H7 (cell line): ENCODE measurements around the gene M6PR. TPM values are rescaled to one million over a fixed set of nuclear protein-coding genes. Genes with fewer than 3 reads are reported as not detected.

Source experiments
- DNase-seq: peaks from one replicate; pipeline ENCODE4 v3.0.0; 2012
- H3K27me3 ChIP-seq: 2 replicates; pipeline ENCODE4 v1.6.0; 2011; ENCODE audit warnings: mild to moderate bottlenecking, low read length; ENCODE audit not compliant: control insufficient read depth, insufficient read depth
- H3K36me3 ChIP-seq: replicated peaks from 2 replicates; pipeline ENCODE4 v1.5.1; 2011; ENCODE audit warnings: low read length; ENCODE audit not compliant: control insufficient read depth, insufficient read depth
- H3K4me3 ChIP-seq: 2 replicates; pipeline ENCODE4 v1.5.1; 2011; ENCODE audit warnings: low read depth, mild to moderate bottlenecking, control low read depth, low read length, moderate library complexity; ENCODE audit not compliant: insufficient read depth
- total RNA-seq: library from RNA; depleted of rRNA; stranded (reverse); fragments of >200 nt; shearing (Covaris generic); gene quantifications from 2 replicates; pipeline ENCODE4 v1.2.3, GENCODE V29; 2014

Gene M6PR
- total RNA-seq, 1 experiment from 2014 or later = 182 TPM

- H3K4me3 ChIP-seq = no peak overlapping the region
- H3K36me3 ChIP-seq = no peaks in the 10 kb centered on the region
- no peaks in the 10 kb centered on the region for H3K27me3 ChIP-seq
- no peak for DNase-seq
Observed at GRCh38 chr12:8960176-8960575, 10.7 kb upstream of the M6PR start.

GRCh38 chr12:8958066-8958465, 8.6 kb upstream of the M6PR start:
- Histone ChIP-seq H3K36me3 (no peaks in the 10 kb centered on the region), H3K27me3 (no peaks in the 10 kb centered on the region), H3K4me3 (no peak overlapping the region)
- DNase-seq = no peak

- Histone ChIP-seq H3K27me3 (no peaks in the 10 kb centered on the region), H3K36me3 (no peaks in the 10 kb centered on the region), H3K4me3 (no peak overlapping the region)
- DNase-seq = no peak
Observed at GRCh38 chr12:8957561-8957960, 8.1 kb upstream of the M6PR start.

- DNase-seq = no peak
- no peak overlapping the region for H3K4me3 ChIP-seq
- H3K36me3 ChIP-seq = no peaks in the 10 kb centered on the region
- no peaks in the 10 kb centered on the region for H3K27me3 ChIP-seq
Observed at GRCh38 chr12:8956772-8957171, 7.3 kb upstream of the M6PR start.

GRCh38 chr12:8956073-8956472, 6.6 kb upstream of the M6PR start:
- H3K4me3 ChIP-seq = no peak overlapping the region
- H3K27me3 ChIP-seq = no peaks in the 10 kb centered on the region
- H3K36me3 ChIP-seq = no peaks in the 10 kb centered on the region
- DNase-seq = no peak

GRCh38 chr12:8953773-8954402, 4.4 kb upstream of the M6PR start:
- Histone ChIP-seq H3K4me3 (no peak overlapping the region), H3K36me3 (no peaks in the 10 kb centered on the region), H3K27me3 (no peaks in the 10 kb centered on the region)
- DNase-seq = no peak

GRCh38 chr12:8951744-8952143, 2.3 kb upstream of the M6PR start:
- H3K36me3 ChIP-seq = no peaks in the 10 kb centered on the region; the same call in 1 of the 2 replicates

GRCh38 chr12:8950702-8951478, 1.4 kb upstream of the M6PR start:
- H3K36me3 ChIP-seq = no peaks in the 10 kb centered on the region; the same call in 1 of the 2 replicates
- peak overlapping the region; percentile 74 for H3K4me3 ChIP-seq
- DNase-seq = no peak
- no peaks in the 10 kb centered on the region for H3K27me3 ChIP-seq

More at GRCh38 chr12:8951744-8952143, 2.3 kb upstream of the M6PR start:
- Histone ChIP-seq H3K27me3 (no peaks in the 10 kb centered on the region), H3K4me3 (no peak overlapping the region)
- DNase-seq = no peak

GRCh38 chr12:8950221-8950527, 729 bp upstream of the M6PR start:
- Histone ChIP-seq H3K4me3 (peak overlapping the region; percentile 74), H3K27me3 (no peaks in the 10 kb centered on the region), H3K36me3 (peaks cover 2% of the 10 kb centered on the region)
- no peak for DNase-seq

- H3K27me3 ChIP-seq = no peaks in the 10 kb centered on the region
- peak; percentile 31 for DNase-seq
- H3K4me3 ChIP-seq = peak overlapping the region; percentile 74
- H3K36me3 ChIP-seq = peaks cover 6% of the 10 kb centered on the region
Observed at GRCh38 chr12:8948701-8949341, 624 bp downstream of the M6PR start.

GRCh38 chr12:8947737-8948136, 1.7 kb downstream of the M6PR start:
- no peak for DNase-seq
- Histone ChIP-seq H3K36me3 (peaks cover 11% of the 10 kb centered on the region), H3K4me3 (no peak overlapping the region), H3K27me3 (no peaks in the 10 kb centered on the region)

GRCh38 chr12:8946733-8947132, 2.7 kb downstream of the M6PR start:
- no peaks in the 10 kb centered on the region for H3K27me3 ChIP-seq
- H3K4me3 ChIP-seq = no peak overlapping the region
- peaks cover 19% of the 10 kb centered on the region for H3K36me3 ChIP-seq
- DNase-seq = no peak

- Histone ChIP-seq H3K36me3 (peaks cover 28% of the 10 kb centered on the region), H3K4me3 (no peak overlapping the region), H3K27me3 (no peaks in the 10 kb centered on the region)
- no peak for DNase-seq
Observed at GRCh38 chr12:8943565-8944186, 5.8 kb downstream of the M6PR start.

GRCh38 chr12:8941691-8942478, 7.6 kb downstream of the M6PR start:
- Histone ChIP-seq H3K36me3 (peaks cover 37% of the 10 kb centered on the region), H3K27me3 (no peaks in the 10 kb centered on the region), H3K4me3 (no peak overlapping the region)
- no peak for DNase-seq
